ENCODE measurements around the gene AP2A1.
"Not testable (repeated sequence)": the region's sequence is repeated elsewhere in the genome, so short reads cannot be mapped to it uniquely, and the experiment has no call there.

AP2A1 gene

DNA sequence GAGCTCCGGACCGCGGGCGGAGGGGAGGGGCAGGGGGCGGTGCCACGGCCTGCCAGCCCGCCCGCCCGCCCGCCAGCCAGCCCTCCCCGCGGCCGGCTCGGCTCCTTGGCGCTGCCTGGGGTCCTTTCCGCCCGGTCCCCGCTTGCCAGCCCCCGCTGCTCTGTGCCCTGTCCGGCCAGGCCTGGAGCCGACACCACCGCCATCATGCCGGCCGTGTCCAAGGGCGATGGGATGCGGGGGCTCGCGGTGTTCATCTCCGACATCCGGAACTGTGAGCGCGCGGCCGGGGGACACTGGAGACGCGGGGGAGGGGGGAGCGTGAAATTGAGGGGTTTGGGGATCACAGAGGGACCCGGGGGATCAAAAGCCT lies at the start of gene AP2A1:
TSS of gene AP2A1 (plus strand) at position 72 of the 370 bp plus-strand sequence. CDS start at position 205, 133 bp downstream.
- no peak for DNase-seq

DNA sequence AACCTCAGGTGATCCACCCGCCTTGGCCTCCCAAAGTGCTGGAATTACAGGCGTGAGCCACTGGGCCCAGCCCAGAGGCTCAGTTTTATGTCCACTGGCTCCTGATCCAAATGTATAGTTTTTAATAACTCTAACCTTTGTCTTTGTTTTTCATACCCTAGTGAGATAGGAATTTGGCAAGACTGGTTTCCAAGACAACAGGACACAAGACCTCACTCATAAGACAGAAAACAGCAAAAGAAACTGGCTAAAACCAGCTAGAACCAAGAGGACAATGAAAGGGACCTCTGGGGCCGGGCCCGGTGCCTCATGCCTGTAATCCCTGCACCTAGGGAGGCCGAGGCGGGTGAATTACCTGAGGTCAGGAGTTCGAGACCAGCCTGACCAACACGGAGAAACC lies 48.3 kb upstream of the AP2A1 start:
- no peak for DNase-seq

DNA sequence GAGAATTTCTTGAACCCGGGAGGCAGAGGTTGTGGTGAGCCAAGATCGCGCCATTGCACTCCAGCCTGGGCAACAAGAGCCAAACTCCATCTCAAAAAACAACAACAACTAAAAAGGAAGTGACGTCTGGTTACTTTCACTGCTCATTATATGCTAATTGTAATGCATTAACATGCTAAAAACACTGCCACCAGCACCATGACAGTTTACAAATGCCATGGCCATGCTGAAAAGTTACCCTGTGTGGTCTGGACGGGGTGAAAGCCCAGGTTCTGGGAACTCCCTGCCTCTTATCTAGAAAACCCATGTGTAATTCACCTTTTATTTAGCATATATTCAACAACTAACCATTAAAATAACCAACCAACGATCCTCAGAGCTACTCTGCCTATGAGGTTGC lies 47.8 kb upstream of the AP2A1 start:
- no peak for DNase-seq

- not testable (repeated sequence) for DNase-seq
Measured at GRCh38 chr19:49719420-49719819, 47.4 kb upstream of the AP2A1 start.

- DNase-seq = no peak
Measured at GRCh38 chr19:49727217-49728030, 39.4 kb upstream of the AP2A1 start.

- no peak for DNase-seq
Measured at GRCh38 chr19:49730166-49730565, 36.6 kb upstream of the AP2A1 start.

DNA sequence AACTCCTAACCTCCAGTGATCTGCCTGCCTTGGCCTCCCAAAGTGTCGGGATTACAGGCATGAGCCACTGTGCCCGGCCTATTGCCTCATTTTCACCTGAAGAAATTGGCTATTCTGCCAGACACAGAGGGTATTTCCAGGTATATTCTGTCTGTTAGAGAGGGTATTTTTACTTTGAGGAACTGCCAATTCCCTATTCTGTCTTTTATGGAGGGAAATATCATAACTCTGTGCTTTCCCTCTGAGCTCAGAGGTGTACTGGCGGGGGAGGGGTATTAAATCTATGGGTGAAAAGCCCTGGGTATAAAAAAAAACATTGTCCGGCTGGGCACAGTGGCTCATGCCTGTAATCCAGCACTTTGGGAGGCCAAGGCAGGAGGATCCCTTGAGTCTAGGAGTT lies 28.5 kb upstream of the AP2A1 start:
- no peak for DNase-seq

GRCh38 chr19:49739098-49739497 lies 27.7 kb upstream of the AP2A1 start:
- no peak for DNase-seq

DNA sequence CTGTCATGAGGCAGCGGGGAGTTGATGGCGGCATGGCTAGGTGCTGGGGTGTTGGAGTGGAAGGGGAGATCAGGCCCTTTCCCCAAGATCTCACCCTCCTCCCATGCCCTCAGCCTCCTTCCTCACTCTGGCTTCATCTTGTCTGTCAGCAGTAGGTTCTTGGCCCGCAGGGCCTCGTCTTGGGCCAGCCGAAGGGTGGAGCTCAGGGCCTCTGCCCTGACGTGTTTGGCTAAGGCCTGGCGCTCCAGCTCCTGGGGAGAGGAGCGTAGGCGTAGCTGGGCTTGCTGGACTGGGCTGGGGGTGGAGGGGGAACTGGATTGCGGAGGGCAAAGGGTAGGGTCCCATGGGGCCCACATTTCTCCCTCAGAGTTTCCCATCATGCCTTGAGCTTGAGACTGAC lies 26.9 kb upstream of the AP2A1 start:
- DNase-seq = no peak

- no peak for DNase-seq
Measured at GRCh38 chr19:49741210-49741844, 25.5 kb upstream of the AP2A1 start.

DNA sequence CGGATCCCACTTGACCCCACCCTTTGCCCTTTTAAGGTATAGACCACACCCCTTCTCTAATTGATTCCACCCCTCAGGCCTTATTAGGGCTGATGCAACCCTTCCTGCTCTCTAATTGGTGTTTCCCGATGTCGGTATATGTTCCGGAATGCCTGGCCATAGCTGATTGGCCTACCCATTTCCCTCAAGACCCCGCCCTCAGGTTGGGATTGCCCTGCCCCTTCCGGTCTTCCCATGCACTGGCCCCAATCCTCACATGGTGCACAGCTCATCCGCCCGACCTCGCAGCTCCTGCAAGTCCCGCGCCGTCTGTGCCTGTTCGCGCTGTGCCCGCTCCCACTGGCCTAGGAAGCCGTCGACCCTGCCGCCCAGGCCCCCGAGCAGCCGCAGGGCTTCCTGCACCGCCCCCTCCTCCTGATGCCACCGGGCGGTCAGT lies 21.8 kb upstream of the AP2A1 start:
- DNase-seq = no peak

DNA sequence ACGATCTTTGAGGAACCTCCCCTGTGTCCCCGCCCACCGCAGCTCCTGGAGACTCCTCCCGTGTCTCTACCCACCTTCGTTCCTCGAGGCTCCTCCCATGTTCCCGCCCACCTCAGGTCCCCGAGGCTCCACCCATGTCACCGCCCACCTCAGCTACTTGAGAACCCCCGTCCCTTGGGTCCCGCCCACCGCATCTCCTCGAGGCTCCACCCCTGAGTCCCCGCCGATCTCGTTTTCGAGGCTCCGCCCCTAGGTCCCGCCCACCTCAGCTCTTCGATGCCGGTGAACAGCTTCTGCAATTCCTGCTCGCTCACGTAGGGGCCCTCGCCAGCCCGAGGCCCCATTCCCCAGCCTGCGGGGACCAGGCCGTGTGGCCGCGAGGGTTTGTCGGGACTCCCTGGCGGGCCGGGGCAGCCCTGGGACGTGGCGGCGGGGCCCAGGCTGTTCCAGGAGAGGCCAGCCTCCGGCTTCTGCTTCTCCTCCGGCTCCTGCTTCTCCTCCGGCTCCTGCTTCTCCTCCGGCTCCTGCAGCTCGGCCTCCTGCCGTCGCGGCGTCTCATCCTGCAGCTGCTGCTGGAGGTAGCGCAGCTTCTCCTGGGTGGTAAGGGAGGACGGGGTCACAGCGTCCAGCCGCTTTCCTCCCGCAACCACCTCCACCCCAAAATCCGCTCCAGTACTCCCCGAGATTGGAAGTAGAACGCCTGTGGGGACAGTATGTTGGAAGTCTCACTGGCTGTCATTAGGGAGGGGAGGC lies 20.4 kb upstream of the AP2A1 start:
- DNase-seq = peak; percentile 42

GRCh38 chr19:49749055-49749716 lies 17.6 kb upstream of the AP2A1 start:
- DNase-seq = no peak

GRCh38 chr19:49749771-49750170 lies 17.0 kb upstream of the AP2A1 start:
- no peak for DNase-seq

DNA sequence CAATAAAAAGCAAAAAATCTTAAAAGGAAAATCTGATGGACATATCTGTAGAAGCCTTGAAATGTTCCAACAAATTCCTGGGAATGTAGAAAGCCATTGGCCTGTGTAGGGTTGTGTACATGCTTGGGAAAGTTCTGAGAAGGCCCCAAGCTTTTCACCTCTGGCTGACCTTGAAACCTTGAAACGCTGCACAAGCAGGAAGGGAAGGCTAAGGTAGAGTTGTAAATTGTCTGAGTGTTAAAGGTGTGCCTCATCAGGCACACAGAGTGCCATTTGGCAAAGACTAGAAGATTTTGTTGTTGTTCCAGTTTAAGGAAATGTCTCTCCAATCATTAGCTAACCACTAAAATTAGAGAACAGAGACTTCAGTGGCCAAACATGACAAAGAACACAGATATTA lies 14.1 kb upstream of the AP2A1 start:
- DNase-seq = no peak

GRCh38 chr19:49755956-49756355 lies 10.8 kb upstream of the AP2A1 start:
- no peak for DNase-seq

DNA sequence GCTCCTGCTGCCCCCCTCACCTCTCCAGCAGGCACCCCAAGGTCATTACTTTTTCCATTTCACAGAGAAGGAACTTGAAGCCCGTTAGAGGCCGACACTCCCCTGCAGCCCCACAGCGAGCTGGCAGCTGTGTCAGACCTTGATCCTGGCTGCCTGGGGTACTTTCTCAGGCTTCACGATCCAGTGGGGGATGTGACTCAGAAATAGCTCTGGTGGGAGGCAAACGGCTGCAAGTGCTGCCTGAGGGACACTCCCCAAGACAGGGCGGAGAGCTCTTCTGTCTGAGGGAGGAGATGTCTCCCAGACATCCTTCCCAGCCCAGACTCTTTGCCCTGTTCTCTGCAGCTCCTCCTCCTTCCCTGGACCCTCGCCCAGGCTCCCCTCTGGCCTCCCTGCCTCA lies 8.5 kb upstream of the AP2A1 start:
- no peak for DNase-seq

DNA sequence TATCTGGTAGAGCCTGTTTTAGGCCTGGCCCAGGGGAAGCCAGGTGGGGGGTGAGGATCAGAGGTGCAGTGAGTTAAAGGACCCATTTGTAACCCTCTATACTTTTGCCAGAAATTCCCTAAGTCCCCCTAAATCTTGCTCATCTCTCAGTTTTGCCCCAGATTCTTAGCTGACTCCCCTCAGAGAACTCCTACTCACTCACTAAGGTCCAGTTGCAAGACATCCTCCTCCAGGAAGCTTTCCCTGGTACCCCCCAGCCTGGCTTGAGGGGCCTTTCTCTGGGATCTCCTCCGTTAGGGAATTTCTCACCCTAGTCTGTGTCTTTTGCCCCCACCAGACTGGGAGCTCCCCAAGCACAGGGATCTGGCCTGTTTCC lies 5.6 kb upstream of the AP2A1 start:
- no peak for DNase-seq

DNA sequence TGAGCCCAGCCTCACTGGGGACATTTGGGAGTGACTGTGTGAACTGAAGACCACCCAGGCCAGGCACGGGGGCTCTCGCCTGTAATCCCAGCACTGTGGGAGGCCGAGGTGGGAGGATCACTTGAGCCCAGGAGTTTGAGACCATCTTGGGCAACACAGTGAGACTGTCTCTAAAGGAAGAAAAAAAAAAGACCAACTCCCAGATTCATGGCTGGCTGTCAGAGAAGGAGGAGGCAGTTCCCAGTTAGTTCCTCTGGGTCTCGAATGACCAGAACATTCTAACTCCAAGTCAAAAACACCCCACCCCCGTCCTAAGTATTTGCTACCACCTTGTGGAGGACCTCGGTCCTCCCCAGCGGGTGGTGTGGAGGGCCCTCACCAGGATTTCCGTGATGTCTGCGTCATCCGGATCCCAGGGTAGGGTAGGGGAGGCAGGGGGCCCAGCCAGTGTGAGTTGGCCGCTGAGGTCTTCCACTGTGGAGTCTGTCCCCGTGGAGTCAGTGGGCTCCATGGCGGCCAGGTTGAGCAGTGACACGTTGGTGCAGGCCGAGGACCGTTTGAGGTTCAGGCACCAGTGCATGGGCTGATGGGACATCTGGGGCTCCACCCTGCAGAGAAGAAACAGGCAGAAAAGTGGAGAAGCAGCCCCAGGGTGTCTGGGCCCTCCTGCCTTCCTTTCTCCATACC lies 5.0 kb upstream of the AP2A1 start:
- no peak for DNase-seq

GRCh38 chr19:49763230-49763629 lies 3.6 kb upstream of the AP2A1 start, which contains the start of gene TSKS:
TSS of gene TSKS (minus strand) at chr19:49763306. CDS start at chr19:49763247, 59 bp downstream.
- no peak for DNase-seq

- DNase-seq = no peak
Measured at GRCh38 chr19:49764341-49764740, 2.5 kb upstream of the AP2A1 start.
